GM10266 (cell line): ENCODE measurements around the gene GORASP2.

Experiments
- DNase-seq: peaks from one replicate; pipeline ENCODE4 v3.0.0; 2012; ENCODE audit errors: extremely low spot score
- TF ChIP-seq, protein P1 (sequence below): IDR thresholded peaks from 2 replicates; pipeline ENCODE4 v1.5.1; 2012; ENCODE audit warnings: mild to moderate bottlenecking, low read depth; ENCODE audit not compliant: control insufficient read depth, insufficient read depth; ENCODE audit errors: missing control alignments

GORASP2 gene

GRCh38 chr2:170999654-171000053 is 70.6 kb downstream of the GORASP2 start:
- no peak for DNase-seq
- TF ChIP-seq, protein P1, sequence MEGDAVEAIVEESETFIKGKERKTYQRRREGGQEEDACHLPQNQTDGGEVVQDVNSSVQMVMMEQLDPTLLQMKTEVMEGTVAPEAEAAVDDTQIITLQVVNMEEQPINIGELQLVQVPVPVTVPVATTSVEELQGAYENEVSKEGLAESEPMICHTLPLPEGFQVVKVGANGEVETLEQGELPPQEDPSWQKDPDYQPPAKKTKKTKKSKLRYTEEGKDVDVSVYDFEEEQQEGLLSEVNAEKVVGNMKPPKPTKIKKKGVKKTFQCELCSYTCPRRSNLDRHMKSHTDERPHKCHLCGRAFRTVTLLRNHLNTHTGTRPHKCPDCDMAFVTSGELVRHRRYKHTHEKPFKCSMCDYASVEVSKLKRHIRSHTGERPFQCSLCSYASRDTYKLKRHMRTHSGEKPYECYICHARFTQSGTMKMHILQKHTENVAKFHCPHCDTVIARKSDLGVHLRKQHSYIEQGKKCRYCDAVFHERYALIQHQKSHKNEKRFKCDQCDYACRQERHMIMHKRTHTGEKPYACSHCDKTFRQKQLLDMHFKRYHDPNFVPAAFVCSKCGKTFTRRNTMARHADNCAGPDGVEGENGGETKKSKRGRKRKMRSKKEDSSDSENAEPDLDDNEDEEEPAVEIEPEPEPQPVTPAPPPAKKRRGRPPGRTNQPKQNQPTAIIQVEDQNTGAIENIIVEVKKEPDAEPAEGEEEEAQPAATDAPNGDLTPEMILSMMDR, result no peak

DNA sequence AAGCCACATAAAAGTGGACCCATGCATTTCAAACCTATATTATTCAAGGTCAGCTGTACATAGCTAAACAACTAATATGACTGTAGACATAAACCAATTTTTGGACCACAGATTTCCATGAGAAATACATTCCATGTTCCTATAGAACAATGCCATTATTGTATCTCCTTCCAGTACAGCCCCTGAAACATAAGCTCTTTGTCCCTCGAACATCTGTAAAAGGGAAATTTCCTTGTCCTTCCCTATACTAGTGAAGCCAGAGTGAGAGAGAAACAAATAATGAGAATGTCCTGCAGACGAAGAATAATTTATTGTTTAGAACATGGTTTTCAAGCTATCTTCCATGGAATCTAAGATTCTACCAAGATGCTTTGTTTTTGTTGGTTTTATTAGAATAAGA is 75.3 kb downstream of the GORASP2 start:
- no peak for DNase-seq
- TF ChIP-seq, protein P1, result no peak

GRCh38 chr2:171004833-171005232 is 75.8 kb downstream of the GORASP2 start:
- DNase-seq, result no peak
- TF ChIP-seq, protein P1, result no peak

DNA sequence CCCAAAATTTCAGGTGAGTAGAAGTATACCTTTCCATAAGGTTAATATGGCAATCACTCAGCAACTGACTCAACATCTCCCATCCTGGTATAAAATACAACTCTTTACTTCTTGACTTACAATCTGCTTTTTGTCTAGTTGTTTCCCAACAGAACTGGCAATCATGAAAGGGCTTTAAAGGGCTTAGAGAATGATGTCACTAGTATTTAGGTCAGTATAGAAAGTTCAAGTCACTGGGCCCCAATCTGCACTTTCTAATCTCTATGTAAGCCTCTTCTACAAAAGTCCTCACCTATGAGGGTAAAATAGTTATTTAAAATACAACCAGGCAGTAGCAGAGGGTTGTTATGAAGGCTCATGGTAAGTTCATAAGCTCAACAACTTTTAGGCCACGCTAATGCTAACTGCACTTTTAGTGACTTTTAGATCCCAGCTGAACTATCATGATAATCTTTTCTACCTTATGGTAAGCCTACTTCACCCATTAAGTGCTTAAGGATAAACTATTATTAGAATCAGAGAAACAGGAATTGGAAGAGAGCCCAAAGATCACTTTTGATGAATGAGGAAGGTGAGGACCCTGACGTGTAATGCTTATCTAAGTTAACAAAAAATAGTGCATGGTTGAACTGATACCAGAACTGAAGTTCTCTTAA is 79.6 kb downstream of the GORASP2 start:
- DNase-seq, result no peak
- TF ChIP-seq, protein P1, result no peak

DNA sequence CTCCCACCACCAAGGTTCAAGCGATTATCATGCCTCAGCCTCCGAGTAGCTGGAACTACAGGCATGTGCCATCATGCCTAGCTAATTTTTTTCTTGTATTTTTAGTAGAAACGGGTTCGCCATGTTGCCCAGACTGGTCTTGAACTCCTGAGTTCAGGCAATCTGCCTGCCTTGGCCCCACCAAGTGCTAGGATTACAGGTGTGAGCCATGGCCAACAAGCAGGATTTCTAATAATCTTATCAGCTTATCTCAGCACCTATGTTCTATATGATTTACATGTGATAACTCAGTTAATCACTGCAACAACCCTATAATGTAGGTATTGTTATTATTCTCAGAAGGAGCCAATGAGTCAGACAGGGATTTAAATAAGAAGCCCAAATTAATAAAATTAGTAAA is 80.3 kb downstream of the GORASP2 start:
- no peak for DNase-seq
- TF ChIP-seq, protein P1, result no peak

DNA sequence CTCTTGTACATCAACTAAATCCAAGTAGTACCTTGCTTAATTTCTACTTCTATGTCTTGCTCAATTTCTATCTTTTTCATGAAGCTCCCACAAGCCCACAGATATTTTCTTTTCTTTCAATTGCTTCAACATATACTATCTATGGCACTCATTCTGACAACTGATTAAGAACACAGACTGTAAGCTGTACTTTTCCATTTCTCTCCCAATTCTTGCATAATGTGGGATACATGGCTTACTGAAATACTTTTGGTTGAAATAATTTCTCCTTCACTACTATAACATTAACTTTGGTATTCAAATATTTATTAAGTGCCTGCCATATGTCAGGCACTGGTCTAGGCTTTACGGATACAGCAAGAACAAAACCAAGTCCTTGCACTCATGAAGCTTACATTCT is 84.8 kb downstream of the GORASP2 start:
- TF ChIP-seq, protein P1, result no peak
- DNase-seq, result no peak

DNA sequence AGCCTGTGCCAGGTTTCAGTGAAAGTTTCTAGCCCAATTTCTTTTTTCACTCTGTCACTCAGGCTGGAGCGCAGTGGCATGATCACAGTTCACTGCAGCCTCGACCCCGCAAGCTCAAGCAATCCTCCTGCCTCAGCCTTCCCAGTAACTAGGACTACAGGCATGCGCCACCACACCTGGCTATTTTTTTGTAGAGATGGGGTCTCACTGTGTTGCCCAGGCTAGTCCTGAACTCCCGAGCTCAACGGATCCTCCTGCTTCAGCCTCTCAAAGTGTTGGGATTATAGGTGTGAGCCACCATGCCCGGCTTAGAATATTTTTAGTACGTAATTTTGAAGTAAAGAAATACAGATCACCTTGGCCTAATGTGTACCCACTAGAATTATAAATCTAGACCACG is 87.1 kb downstream of the GORASP2 start:
- TF ChIP-seq, protein P1, result no peak
- DNase-seq, result no peak
